Transverse colon (tissue), 4 donors: ENCODE data around the gene TRAF3. TPM values are rescaled to one million over a fixed set of nuclear protein-coding genes. Genes with fewer than 3 reads are reported as not detected.

Source experiments
- DNase-seq: peaks from one replicate; pipeline ENCODE4 v3.0.0-alpha.2; 2019
- H3K27ac ChIP-seq, 4 donors: fragments of 200-600 bp; sonication (generic); 2 replicates each; pipeline ENCODE4 v1.5.1; 2016 to 2018; ENCODE audit warnings: inconsistent platforms in 4 of 4
- H3K27me3 ChIP-seq: fragments of 200-600 bp; sonication (generic); 2 replicates; pipeline ENCODE4 v1.5.1; 2017; ENCODE audit warnings: inconsistent platforms
- H3K36me3 ChIP-seq, 4 donors: fragments of 200-600 bp; sonication (generic); 2 replicates each; pipeline ENCODE4 v1.5.1; 2017 to 2019; ENCODE audit warnings: inconsistent platforms in 4 of 4
- H3K4me1 ChIP-seq, 4 donors: fragments of 200-600 bp; sonication (generic); 2 replicates each; pipeline ENCODE4 v1.5.1; 2017 to 2020; ENCODE audit warnings: inconsistent platforms in 4 of 4
- H3K4me3 ChIP-seq, 4 donors: fragments of 200-600 bp; sonication (generic); 1 replicate in 1 of 4; 2 replicates in 3 of 4; pipeline versions ENCODE4 v1.5.1 to v1.6.1; 2017 to 2019; ENCODE audit warnings: inconsistent platforms in 4 of 4
- H3K9me3 ChIP-seq, 2 donors: fragments of 200-600 bp; sonication (generic); 2 replicates each; pipeline ENCODE4 v1.5.1; 2017 to 2019; ENCODE audit warnings: inconsistent platforms in 2 of 2
- CTCF ChIP-seq, 5 experiments: fragments of 200-600 bp in 3 of 5; fragments of 450-650 bp in 2 of 5; sonication (generic) in 3 of 5; IDR thresholded peaks; 1 replicate in 2 of 5; 2 replicates in 3 of 5; pipeline ENCODE4 v1.5.1; 2016 to 2017; ENCODE audit warnings: antibody characterized with exemption in 5 of 5, inconsistent platforms in 3 of 5, mild to moderate bottlenecking in 2 of 5, moderate library complexity in 1 of 5
- EP300 ChIP-seq: sonication (generic); formaldehyde crosslinking; IDR thresholded peaks from one replicate; pipeline ENCODE4 v1.6.1; 2017; ENCODE audit warnings: antibody characterized with exemption, low read depth
- POLR2A ChIP-seq: fragments of 450-650 bp; IDR thresholded peaks from one replicate; pipeline ENCODE4 v1.6.1; 2016; ENCODE audit warnings: antibody characterized with exemption, mild to moderate bottlenecking, moderate library complexity
- POLR2AphosphoS5 ChIP-seq, 3 donors: sonication (generic); formaldehyde crosslinking; IDR thresholded peaks; one replicate each; pipeline ENCODE4 v1.6.1; 2016; ENCODE audit warnings: antibody characterized with exemption in 3 of 3
- WGBS, 2 donors: methylation state at CpG; one replicate each; pipeline ENCODE4 v1.1.5; 2018; ENCODE audit warnings: low coverage in 1 of 2; 5-methylcytosine and 5-hydroxymethylcytosine counted together
- in situ Hi-C, 4 donors: fragments of 200-750 bp; cut with MboI; loops; one replicate each; pipeline versions ENCODE4 v1.15.0 to v1.15.1; 2017; ENCODE audit warnings: low sequenced_read_pairs in 3 of 4, low pct_ligation_motif_present in 1 of 4, low pct_unique_long_range_greater_than_20kb in 1 of 4
- intact Hi-C: fragments of 100-400 bp; cut with DNase I; formaldehyde crosslinking; loops from one replicate; pipeline ENCODE4 v1.15.1; 2023; ENCODE audit warnings: low total_unique reads
- total RNA-seq, 4 donors: library from RNA; depleted of rRNA; stranded (reverse); fragments of >200 nt; gene quantifications; one replicate each; pipeline ENCODE4 v1.1.0, GENCODE V29; 2016

Gene TRAF3
- total RNA-seq, 4 donors from 2014 or later: 18.7 to 28.9 (median 25.0) TPM

- intact Hi-C loops (no loop called here), in situ Hi-C loops (no loop called here)
- Histone ChIP-seq H3K27me3 (no peaks in the 10 kb centered on the region), H3K36me3 (peaks cover 0 to 34% (median 8%) of the 10 kb centered on the region in 4 donors), H3K27ac (no peak overlapping the region), H3K9me3 (no peaks in the 10 kb centered on the region), H3K4me3 (no peak overlapping the region), H3K4me1 (peaks cover 6 to 12% (median 8%) of the 10 kb centered on the region in 4 donors)
- TF ChIP-seq POLR2AphosphoS5 (IDR thresholded peaks at IDR 0.05) (peak in 1 of 3 donors; percentile 11), CTCF (IDR thresholded peaks at IDR 0.05) (peak in 2 of 5 experiments; percentile 3 to 9), EP300 (no peak), POLR2A (no peak)
- WGBS, 2 donors: 86 to 90% methylated on average over 11 to 41 of the region's 43 CpGs
- DNase-seq: peak; percentile 73
These were observed 162.7 kb downstream of the TRAF3 start for GRCh38 chr14:102939820-102940561.

- intact Hi-C loops (no loop called here), in situ Hi-C loops (no loop called here)
- no peak for DNase-seq
- TF ChIP-seq EP300 (no peak), CTCF (IDR thresholded peaks at IDR 0.05) (no peak), POLR2AphosphoS5 (IDR thresholded peaks at IDR 0.05) (no peak), POLR2A (no peak)
- H3K9me3 ChIP-seq: no peaks in the 10 kb centered on the region
- no peak overlapping the region for H3K4me3 ChIP-seq
- 86% methylated on average over 19 of the region's 19 CpGs; no CpG with 5 or more reads in 1 of the 2 donors for WGBS, 2 donors
- peaks cover 6 to 12% (median 8%) of the 10 kb centered on the region in 4 donors for H3K4me1 ChIP-seq
- H3K27me3 ChIP-seq: no peaks in the 10 kb centered on the region
- H3K36me3 ChIP-seq: peaks cover 0 to 43% (median 12%) of the 10 kb centered on the region in 4 donors
- H3K27ac ChIP-seq: no peak overlapping the region
These were observed 163.6 kb downstream of the TRAF3 start for GRCh38 chr14:102940729-102941362.

- TF ChIP-seq EP300 (no peak), POLR2A (no peak), CTCF (IDR thresholded peaks at IDR 0.05) (no peak), POLR2AphosphoS5 (IDR thresholded peaks at IDR 0.05) (no peak)
- peaks cover 0 to 50% (median 15%) of the 10 kb centered on the region in 4 donors for H3K36me3 ChIP-seq
- 70 to 75% methylated on average over 3 to 10 of the region's 10 CpGs for WGBS, 2 donors
These were observed 164.3 kb downstream of the TRAF3 start for GRCh38 chr14:102941419-102942011.

GRCh38 chr14:102942069-102942468 is 164.8 kb downstream of the TRAF3 start:
- H3K4me3 ChIP-seq: no peak overlapping the region
- in situ Hi-C loops (no loop called here), intact Hi-C loops (no loop called here)
- H3K36me3 ChIP-seq: peaks cover 0 to 50% (median 18%) of the 10 kb centered on the region in 4 donors
- DNase-seq: no peak
- no peak for TF ChIP-seq POLR2A
- no peak for TF ChIP-seq POLR2AphosphoS5 (IDR thresholded peaks at IDR 0.05)
- TF ChIP-seq CTCF (IDR thresholded peaks at IDR 0.05): no peak
- no peak for TF ChIP-seq EP300
- no peak overlapping the region for H3K27ac ChIP-seq
- WGBS, 2 donors: 81 to 83% methylated on average over 7 to 13 of the region's 13 CpGs
- peaks cover 6 to 12% (median 8%) of the 10 kb centered on the region in 4 donors for H3K4me1 ChIP-seq
- H3K9me3 ChIP-seq: no peaks in the 10 kb centered on the region
- H3K27me3 ChIP-seq: no peaks in the 10 kb centered on the region

More at GRCh38 chr14:102941419-102942011, 164.3 kb downstream of the TRAF3 start:
- Histone ChIP-seq H3K27me3 (no peaks in the 10 kb centered on the region), H3K27ac (no peak overlapping the region), H3K4me1 (peaks cover 6 to 12% (median 8%) of the 10 kb centered on the region in 4 donors), H3K4me3 (no peak overlapping the region), H3K9me3 (no peaks in the 10 kb centered on the region)
- in situ Hi-C loops (no loop called here), intact Hi-C loops (no loop called here)
- DNase-seq: no peak
